GM20000 (cell line): Measurements from ENCODE around the gene NYAP1.
"Not testable (repeated sequence)": the region's sequence is repeated elsewhere in the genome, so short reads cannot be mapped to it uniquely, and the experiment has no call there.

ENCODE experiments used
- DNase-seq: peaks from one replicate; pipeline ENCODE4 v3.0.0; 2012; ENCODE audit warnings: low spot score
- CTCF ChIP-seq: IDR thresholded peaks from 2 replicates; pipeline ENCODE4 v1.5.1; 2012; ENCODE audit warnings: mild to moderate bottlenecking, control low read depth; ENCODE audit errors: extremely low read depth, missing control alignments

Gene NYAP1

GRCh38 chr7:100539436-100540006, 55.8 kb downstream of the NYAP1 start:
- TF ChIP-seq CTCF = no peak
- DNase-seq = no peak

GRCh38 chr7:100540073-100540723, 56.5 kb downstream of the NYAP1 start:
- no peak for TF ChIP-seq CTCF
- no peak for DNase-seq

DNA sequence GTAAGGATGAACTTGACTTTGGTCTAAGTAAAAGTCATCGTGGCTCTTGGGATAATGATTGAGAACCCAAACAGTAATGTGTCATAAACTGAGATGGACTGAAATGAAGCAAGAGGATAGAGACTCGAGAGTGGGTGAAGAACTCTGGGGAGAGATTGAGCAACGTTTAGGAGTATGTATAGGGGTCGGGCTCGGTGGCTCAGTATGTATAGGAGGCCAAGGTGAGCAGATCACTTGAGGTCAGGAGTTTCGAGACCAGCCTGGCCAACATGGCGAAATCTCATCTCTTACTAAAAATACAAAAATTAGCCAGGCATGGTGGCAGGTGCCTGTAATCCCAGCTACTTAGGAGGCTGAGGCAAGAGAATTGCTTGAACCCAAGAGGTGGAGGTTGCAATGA, 57.6 kb downstream of the NYAP1 start:
- not testable (repeated sequence) for DNase-seq

DNA sequence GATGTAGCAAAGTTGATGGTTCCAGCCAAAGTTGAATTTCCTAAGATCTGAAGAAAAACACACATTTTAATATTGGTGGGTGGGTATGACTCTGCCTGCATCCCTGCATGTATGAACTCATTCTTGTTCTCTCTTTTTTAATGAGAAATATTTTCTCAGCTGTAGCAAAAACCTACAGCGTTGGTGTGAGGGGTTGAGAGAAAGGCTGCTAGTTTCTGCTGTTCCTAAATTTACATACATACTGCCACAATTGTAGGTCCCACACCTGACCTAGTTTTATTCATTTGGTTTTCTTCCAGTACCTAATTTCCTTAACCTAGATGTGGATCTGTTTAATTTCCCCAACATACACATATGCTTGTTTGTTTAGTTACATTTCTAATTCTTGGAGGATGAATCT, 59.9 kb downstream of the NYAP1 start:
- TF ChIP-seq CTCF = no peak
- no peak for DNase-seq

- no peak for DNase-seq
- TF ChIP-seq CTCF = no peak
These were observed 60.7 kb downstream of the NYAP1 start for GRCh38 chr7:100544386-100544785.
